ENCODE data around the gene TANK.
"Not testable (repeated sequence)": the region's sequence is repeated elsewhere in the genome, so short reads cannot be mapped to it uniquely, and the experiment has no call there.

The TANK gene

GRCh38 chr2:161131804-161132203 is 28.4 kb upstream of the TANK start:
- DNase-seq (ENCODE audit: insufficient read length, low spot score) (no peak), FAIRE-seq (no peak)

DNA sequence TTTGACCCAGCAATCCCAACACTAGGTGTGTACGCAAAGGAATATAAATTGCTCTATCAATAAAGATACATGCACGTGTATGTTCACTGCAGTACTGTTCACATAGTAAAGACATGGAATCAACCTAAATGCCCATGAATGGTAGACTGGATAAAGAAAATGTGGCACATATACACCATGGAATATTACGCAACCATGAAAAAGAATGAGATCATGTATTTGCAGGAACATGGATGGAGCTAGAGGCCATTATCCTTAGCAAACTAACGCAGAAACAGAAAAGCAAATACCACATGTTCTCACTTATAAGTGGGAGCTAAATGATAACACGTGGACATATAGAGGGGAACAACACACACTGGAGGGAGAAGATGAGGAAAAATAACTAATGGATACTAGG is 27.8 kb upstream of the TANK start:
- FAIRE-seq, result peak; percentile 16
- DNase-seq (ENCODE audit: insufficient read length, low spot score), result not testable (repeated sequence)

More at GRCh38 chr2:161131804-161132203, 28.4 kb upstream of the TANK start:
- TF ChIP-seq SPI1 (IDR thresholded peaks at IDR 0.05; ENCODE audit: low read depth, low read length) (no peak), PAX5 (IDR thresholded peaks at IDR 0.05; ENCODE audit: insufficient read depth, low read length, severe bottlenecking) (no peak), POLR2AphosphoS5 (IDR thresholded peaks at IDR 0.05; ENCODE audit: low read depth, low read length) (no peak), POU2F2 (IDR thresholded peaks at IDR 0.05; ENCODE audit: low read depth, low read length) (no peak), TAF1 (IDR thresholded peaks at IDR 0.05; ENCODE audit: low read depth, low read length) (no peak), POLR2A (IDR thresholded peaks at IDR 0.05; ENCODE audit: low read depth, low read length) (no peak)

- FAIRE-seq (peak; percentile 63), DNase-seq (ENCODE audit: insufficient read length, low spot score) (no peak)
- TF ChIP-seq POLR2A (IDR thresholded peaks at IDR 0.05; ENCODE audit: low read depth, low read length) (no peak), POLR2AphosphoS5 (IDR thresholded peaks at IDR 0.05; ENCODE audit: low read depth, low read length) (no peak), POU2F2 (IDR thresholded peaks at IDR 0.05; ENCODE audit: low read depth, low read length) (no peak), PAX5 (IDR thresholded peaks at IDR 0.05; ENCODE audit: insufficient read depth, low read length, severe bottlenecking) (no peak), SPI1 (IDR thresholded peaks at IDR 0.05; ENCODE audit: low read depth, low read length) (no peak), TAF1 (IDR thresholded peaks at IDR 0.05; ENCODE audit: low read depth, low read length) (no peak)
Measured at GRCh38 chr2:161133366-161133765, 26.9 kb upstream of the TANK start.

GRCh38 chr2:161134547-161135518 is 25.4 kb upstream of the TANK start:
- FAIRE-seq (peak; percentile 48), DNase-seq (ENCODE audit: insufficient read length, low spot score) (no peak)
- TF ChIP-seq PAX5 (IDR thresholded peaks at IDR 0.05; ENCODE audit: insufficient read depth, low read length, severe bottlenecking) (no peak), SPI1 (IDR thresholded peaks at IDR 0.05; ENCODE audit: low read depth, low read length) (no peak), POLR2AphosphoS5 (IDR thresholded peaks at IDR 0.05; ENCODE audit: low read depth, low read length) (no peak), POLR2A (IDR thresholded peaks at IDR 0.05; ENCODE audit: low read depth, low read length) (no peak), POU2F2 (IDR thresholded peaks at IDR 0.05; ENCODE audit: low read depth, low read length) (no peak)

DNA sequence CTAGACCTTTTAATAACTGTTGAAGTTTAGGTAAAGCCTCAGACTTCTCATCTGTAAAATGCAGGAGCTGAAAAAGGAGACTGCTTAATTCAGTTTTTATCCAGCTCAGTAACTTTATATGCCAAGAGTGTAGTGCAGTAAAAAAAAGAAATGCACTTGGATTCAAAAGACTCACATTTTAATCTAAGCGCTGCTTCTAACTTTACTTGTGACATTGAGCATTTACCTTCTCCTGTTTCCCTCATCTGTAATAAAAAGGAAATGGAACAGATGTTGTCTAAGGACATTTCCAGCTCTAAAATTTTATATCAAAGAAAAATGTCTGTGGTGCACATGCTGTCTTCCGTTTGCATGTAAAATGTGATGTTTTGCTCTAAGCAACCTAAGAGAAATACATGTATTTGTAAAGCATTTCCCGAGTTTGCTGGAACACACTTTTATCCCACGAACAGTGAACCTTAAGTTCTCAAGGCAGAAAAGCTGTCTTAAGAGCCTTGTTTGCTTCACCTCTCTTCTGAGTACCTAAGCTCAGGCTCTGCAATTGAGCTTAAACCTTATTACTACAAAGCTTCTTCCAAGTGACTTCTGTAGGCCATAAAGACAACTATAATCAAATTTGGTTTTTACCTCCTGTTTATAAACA is 24.2 kb upstream of the TANK start:
- peak; percentile 80 for FAIRE-seq
- DNase-seq (ENCODE audit: insufficient read length, low spot score), result no peak
- TF ChIP-seq TAF1 (IDR thresholded peaks at IDR 0.05; ENCODE audit: low read depth, low read length) (no peak), PAX5 (IDR thresholded peaks at IDR 0.05; ENCODE audit: insufficient read depth, low read length, severe bottlenecking) (no peak), POU2F2 (IDR thresholded peaks at IDR 0.05; ENCODE audit: low read depth, low read length) (no peak), POLR2AphosphoS5 (IDR thresholded peaks at IDR 0.05; ENCODE audit: low read depth, low read length) (no peak), POLR2A (IDR thresholded peaks at IDR 0.05; ENCODE audit: low read depth, low read length) (no peak), SPI1 (IDR thresholded peaks at IDR 0.05; ENCODE audit: low read depth, low read length) (no peak)

DNA sequence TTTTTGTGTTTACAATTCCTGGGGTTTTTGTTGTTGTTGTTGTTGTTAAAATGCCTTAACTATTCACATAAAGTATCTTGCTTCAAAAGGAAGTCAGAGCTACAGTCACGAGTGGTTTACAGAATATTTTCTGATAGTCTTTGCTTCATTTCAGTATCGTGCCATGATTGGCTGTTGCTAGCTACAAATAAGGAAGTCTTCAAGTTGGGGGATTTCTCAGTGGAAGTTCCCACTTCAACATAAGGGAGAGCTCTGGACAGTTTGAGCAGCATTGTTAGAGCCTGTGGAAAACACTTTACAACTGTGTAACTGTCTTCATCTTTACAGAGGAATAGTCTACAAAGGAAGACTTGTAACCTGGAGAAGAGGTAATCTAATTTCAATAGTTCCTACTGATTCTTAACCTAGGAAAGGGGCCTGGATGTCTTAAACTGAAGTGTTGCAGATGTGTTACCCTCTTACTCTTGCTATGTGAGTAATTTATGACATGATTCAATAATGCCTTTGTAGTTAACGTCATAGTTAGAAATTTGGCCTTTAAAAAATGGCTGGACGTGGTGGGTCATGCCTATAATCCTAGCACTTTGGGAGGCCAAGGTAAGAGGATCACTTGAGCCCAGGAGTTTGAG is 23.4 kb upstream of the TANK start:
- TF ChIP-seq PAX5 (IDR thresholded peaks at IDR 0.05; ENCODE audit: insufficient read depth, low read length, severe bottlenecking), result no peak
- TF ChIP-seq SPI1 (IDR thresholded peaks at IDR 0.05; ENCODE audit: low read depth, low read length), result peak; percentile 93
- TF ChIP-seq POLR2AphosphoS5 (IDR thresholded peaks at IDR 0.05; ENCODE audit: low read depth, low read length), result peak; percentile 85; the same call in 1 of the 2 replicates
- TF ChIP-seq POLR2A (IDR thresholded peaks at IDR 0.05; ENCODE audit: low read depth, low read length), result peak; percentile 95
- TF ChIP-seq TAF1 (IDR thresholded peaks at IDR 0.05; ENCODE audit: low read depth, low read length), result peak; percentile 82; the same call in 1 of the 2 replicates
- TF ChIP-seq POU2F2 (IDR thresholded peaks at IDR 0.05; ENCODE audit: low read depth, low read length), result no peak
- FAIRE-seq (peak; percentile 85), DNase-seq (ENCODE audit: insufficient read length, low spot score) (no peak)

- DNase-seq (ENCODE audit: insufficient read length, low spot score) (no peak), FAIRE-seq (peak; percentile 92)
- no peak for TF ChIP-seq SPI1 (IDR thresholded peaks at IDR 0.05; ENCODE audit: low read depth, low read length)
- TF ChIP-seq POU2F2 (IDR thresholded peaks at IDR 0.05; ENCODE audit: low read depth, low read length), result peak; percentile 43; the same call in 1 of the 2 replicates
- no peak for TF ChIP-seq PAX5 (IDR thresholded peaks at IDR 0.05; ENCODE audit: insufficient read depth, low read length, severe bottlenecking)
- TF ChIP-seq TAF1 (IDR thresholded peaks at IDR 0.05; ENCODE audit: low read depth, low read length), result peak; percentile 36; the same call in 1 of the 2 replicates
- peak; percentile 71 for TF ChIP-seq POLR2AphosphoS5 (IDR thresholded peaks at IDR 0.05; ENCODE audit: low read depth, low read length)
- TF ChIP-seq POLR2A (IDR thresholded peaks at IDR 0.05; ENCODE audit: low read depth, low read length), result peak; percentile 64
Measured at GRCh38 chr2:161138429-161138828, 21.8 kb upstream of the TANK start.

DNA sequence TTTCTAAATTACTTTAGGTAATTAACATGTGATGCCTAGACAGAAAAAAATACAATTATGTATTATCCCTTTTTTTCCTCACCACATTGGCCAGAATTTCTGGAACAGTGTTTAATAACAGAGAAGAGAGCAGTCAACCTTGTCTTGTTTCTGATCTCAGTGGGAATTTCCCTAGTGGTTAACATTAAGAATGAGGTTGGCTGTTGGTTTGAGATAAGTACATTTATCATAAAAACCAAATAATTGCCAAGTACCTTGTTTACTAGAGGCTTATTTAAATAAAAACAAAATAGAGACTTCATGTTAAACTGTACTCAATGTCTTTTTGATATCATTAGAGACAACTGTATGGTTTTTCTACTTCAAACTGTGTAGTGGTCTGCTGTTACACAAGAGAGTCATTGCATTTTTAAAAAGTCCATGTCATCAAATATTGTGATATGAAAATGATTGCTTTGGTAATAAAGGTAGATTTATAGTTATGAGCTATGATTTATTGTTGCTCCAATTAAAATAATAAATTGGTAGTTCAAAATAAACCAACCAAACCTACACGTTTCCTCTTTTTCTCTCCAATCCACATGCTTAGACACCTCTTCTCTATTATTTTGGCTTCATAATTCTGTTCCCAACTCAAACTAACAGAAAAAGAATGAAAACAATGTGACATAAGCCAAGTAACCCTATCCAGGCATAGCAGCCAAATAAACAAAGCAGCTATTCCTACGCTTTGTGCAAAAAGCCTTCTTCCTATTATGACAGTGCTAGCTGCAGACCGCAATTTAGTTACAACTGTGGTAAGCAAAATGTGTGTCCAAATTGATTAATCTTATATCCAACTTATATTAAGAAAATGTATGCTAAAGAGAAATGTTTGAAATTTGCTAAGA is 20.9 kb upstream of the TANK start:
- peak; percentile 73 for FAIRE-seq
- no peak for DNase-seq (ENCODE audit: insufficient read length, low spot score)
- TF ChIP-seq POU2F2 (IDR thresholded peaks at IDR 0.05; ENCODE audit: low read depth, low read length), result no peak
- peak; percentile 8 for TF ChIP-seq PAX5 (IDR thresholded peaks at IDR 0.05; ENCODE audit: insufficient read depth, low read length, severe bottlenecking)
- peak; percentile 40; the same call in 1 of the 2 replicates for TF ChIP-seq SPI1 (IDR thresholded peaks at IDR 0.05; ENCODE audit: low read depth, low read length)

Measured in GM12891 (cell line).